CD8-positive, alpha-beta memory T cell (primary cell): ENCODE data around the gene ARHGEF28. TPM values are rescaled to one million over a fixed set of nuclear protein-coding genes. Genes with fewer than 3 reads are reported as not detected.

Source experiments
- CTCF ChIA-PET: fragments of 350-600 bp; sonication (Branson Sonifier 250); formaldehyde crosslinking; loops from one replicate; lab custom pipeline; 2021; ENCODE audit warnings: antibody characterized with exemption; lab: Charles Lee
- POLR2A ChIA-PET: fragments of 350-600 bp; sonication (Branson Sonifier 250); formaldehyde crosslinking; loops from one replicate; lab custom pipeline; 2021; ENCODE audit warnings: antibody characterized with exemption; lab: Charles Lee
- DNase-seq, 5 donors: peaks; one replicate each; pipeline versions ENCODE4 v3.0.0 to v3.0.0-alpha.2; 2020 to 2022; ENCODE audit warnings: mixed read lengths in 1 of 5
- H3K27ac ChIP-seq: one replicate; pipeline ENCODE4 v1.7.0; 2013; ENCODE audit warnings: low read depth, mild to moderate bottlenecking, low read length, moderate library complexity
- H3K27me3 ChIP-seq: 2 replicates; pipeline ENCODE4 v1.7.0; 2013; ENCODE audit warnings: low read length, mild to moderate bottlenecking; ENCODE audit not compliant: insufficient read depth, poor library complexity, severe bottlenecking
- H3K36me3 ChIP-seq: 2 replicates; pipeline ENCODE4 v1.7.0; 2013; ENCODE audit warnings: mild to moderate bottlenecking, low read length, moderate library complexity; ENCODE audit not compliant: insufficient read depth
- H3K4me1 ChIP-seq: 2 replicates; pipeline ENCODE4 v1.7.0; 2013; ENCODE audit warnings: mild to moderate bottlenecking, low read length, moderate library complexity; ENCODE audit not compliant: insufficient read depth
- H3K4me3 ChIP-seq: 2 replicates; pipeline ENCODE4 v1.7.0; 2013; ENCODE audit warnings: mild to moderate bottlenecking, low read length
- H3K9me3 ChIP-seq: 2 replicates; pipeline ENCODE4 v1.7.0; 2013; ENCODE audit warnings: mild to moderate bottlenecking, low read length
- H3K27ac Mint-ChIP-seq, 8 donors: one replicate each; pipeline ENCODE4 v1.8.0; 2020 to 2021; ENCODE audit warnings: mixed read lengths in 8 of 8, mild to moderate bottlenecking in 6 of 8, inconsistent platforms in 3 of 8, moderate library complexity in 3 of 8
- H3K27me3 Mint-ChIP-seq, 2 donors: one replicate each; pipeline ENCODE4 v1.8.0; 2020 to 2021; ENCODE audit warnings: mixed read lengths in 2 of 2, mild to moderate bottlenecking in 1 of 2, moderate library complexity in 1 of 2
- H3K36me3 Mint-ChIP-seq, 3 donors: one replicate each; pipeline ENCODE4 v1.8.0; 2020 to 2021; ENCODE audit warnings: mixed read lengths in 3 of 3, inconsistent platforms in 1 of 3, mild to moderate bottlenecking in 1 of 3
- H3K4me1 Mint-ChIP-seq, 3 donors: one replicate each; pipeline ENCODE4 v1.8.0; 2020 to 2021; ENCODE audit warnings: mixed read lengths in 3 of 3, inconsistent platforms in 1 of 3, mild to moderate bottlenecking in 1 of 3
- H3K4me3 Mint-ChIP-seq, 7 donors: one replicate each; pipeline ENCODE4 v1.8.0; 2020 to 2021; ENCODE audit warnings: mixed read lengths in 7 of 7, mild to moderate bottlenecking in 6 of 7, moderate library complexity in 4 of 7, inconsistent platforms in 2 of 7
- H3K9me3 Mint-ChIP-seq, 5 donors: one replicate each; pipeline ENCODE4 v1.8.0; 2020 to 2022; ENCODE audit warnings: mixed read lengths in 5 of 5, mild to moderate bottlenecking in 3 of 5, moderate library complexity in 2 of 5, inconsistent platforms in 1 of 5
- polyA plus RNA-seq: library from polyadenylated mRNA; unstranded; fragments of 300-500 nt; fragmentation: Illumina TruSeq; gene quantifications from one replicate; pipeline ENCODE4 v1.2.3, GENCODE V29; 2021
- total RNA-seq, 2 experiments: library from RNA; stranded (reverse); gene quantifications; one replicate each; pipeline ENCODE4 v1.2.3, GENCODE V29; 2021

ARHGEF28 gene
- total RNA-seq (under 1 TPM; 0.27 to 0.28 TPM), polyA plus RNA-seq (0.24 TPM)

- Histone ChIP-seq H3K27ac (no peak within 1 kb of the TSS), H3K27me3 (peaks cover 7% of the 10 kb centered on the region), H3K36me3 (no peaks in the 10 kb centered on the region), H3K4me1 (no peaks in the 10 kb centered on the region), H3K4me3 (peak within 1 kb of the TSS; percentile 34), H3K9me3 (no peaks in the 10 kb centered on the region)
- Mint-ChIP-seq H3K36me3 (no peaks in the 10 kb centered on the region), H3K4me3 (peak within 1 kb of the TSS; percentile 55 to 79 (median 74)), H3K27ac (peak within 1 kb of the TSS in 2 of 8 donors; percentile 22 to 26), H3K27me3 (peaks cover 14 to 55% of the 10 kb centered on the region in 2 donors), H3K9me3 (no peaks in the 10 kb centered on the region), H3K4me1 (peaks cover 3 to 12% (median 4%) of the 10 kb centered on the region in 3 donors)
- DNase-seq, result peak in 4 of 5 donors; percentile 9 to 51 (median 39)
- CTCF ChIA-PET, result no interaction called here
- POLR2A ChIA-PET, result no interaction called here
Observed at GRCh38 chr5:73625944-73626811, at the start of gene ARHGEF28. TSS of gene ARHGEF28 (plus strand) at chr5:73626196. CDS start at chr5:73684852, 58,656 bp downstream.

GRCh38 chr5:73582285-73583145 lies 43.5 kb upstream of the ARHGEF28 start:
- POLR2A ChIA-PET, result no interaction called here
- Mint-ChIP-seq H3K27ac (no peak overlapping the region), H3K36me3 (peaks cover 15 to 39% (median 29%) of the 10 kb centered on the region in 3 donors), H3K4me3 (no peak overlapping the region), H3K9me3 (no peaks in the 10 kb centered on the region), H3K4me1 (no peaks in the 10 kb centered on the region), H3K27me3 (no peaks in the 10 kb centered on the region)
- Histone ChIP-seq H3K9me3 (no peaks in the 10 kb centered on the region), H3K27me3 (no peaks in the 10 kb centered on the region), H3K36me3 (peaks cover 16% of the 10 kb centered on the region), H3K4me3 (no peak overlapping the region), H3K4me1 (no peaks in the 10 kb centered on the region), H3K27ac (no peak overlapping the region)
- DNase-seq, result no peak
- CTCF ChIA-PET, result interaction anchor here (1.6 kb wide), 1 partner anchor 9 kb away, joined by 7 read pairs; no protein-coding TSS in a partner anchor

- POLR2A ChIA-PET, result no interaction called here
- Histone ChIP-seq H3K4me1 (no peaks in the 10 kb centered on the region), H3K27me3 (no peaks in the 10 kb centered on the region), H3K36me3 (no peaks in the 10 kb centered on the region), H3K9me3 (no peaks in the 10 kb centered on the region), H3K4me3 (no peak overlapping the region), H3K27ac (no peak overlapping the region)
- CTCF ChIA-PET, result interaction anchor here (1.6 kb wide), 1 partner anchor 205 kb away, joined by 7 read pairs; no protein-coding TSS in a partner anchor
- no peak overlapping the region for H3K4me3 Mint-ChIP-seq
- peaks cover 0 to 2% (median 0%) of the 10 kb centered on the region in 3 donors for H3K36me3 Mint-ChIP-seq
- H3K27ac Mint-ChIP-seq, result no peak overlapping the region
- no peak for DNase-seq
- peaks cover 0 to 2% of the 10 kb centered on the region in 2 donors for H3K27me3 Mint-ChIP-seq
- H3K9me3 Mint-ChIP-seq, result no peaks in the 10 kb centered on the region
- no peaks in the 10 kb centered on the region for H3K4me1 Mint-ChIP-seq
Observed at GRCh38 chr5:73587923-73588322, 38.1 kb upstream of the ARHGEF28 start.

- POLR2A ChIA-PET, result no interaction called here
Observed at GRCh38 chr5:73591102-73591695, 34.8 kb upstream of the ARHGEF28 start.

GRCh38 chr5:73591698-73592501 lies 34.1 kb upstream of the ARHGEF28 start:
- H3K36me3 Mint-ChIP-seq, result no peaks in the 10 kb centered on the region
- H3K4me1 Mint-ChIP-seq, result no peaks in the 10 kb centered on the region
- no peak overlapping the region for H3K4me3 Mint-ChIP-seq
- Histone ChIP-seq H3K4me1 (no peaks in the 10 kb centered on the region), H3K9me3 (no peaks in the 10 kb centered on the region), H3K27me3 (no peaks in the 10 kb centered on the region), H3K36me3 (no peaks in the 10 kb centered on the region), H3K27ac (no peak overlapping the region), H3K4me3 (no peak overlapping the region)
- H3K27ac Mint-ChIP-seq, result no peak overlapping the region
- H3K27me3 Mint-ChIP-seq, result peaks cover 0 to 2% of the 10 kb centered on the region in 2 donors
- H3K9me3 Mint-ChIP-seq, result no peaks in the 10 kb centered on the region
- ChIA-PET CTCF (interaction anchor here (0.7 to 4.3 kb wide), 10 partner anchors 10 to 204 kb away, joined by 3 to 33 read pairs (median 7); partner anchors contain the start of genes ANKRA2 and UTP15), POLR2A (no interaction called here)
- DNase-seq, result no peak

More at GRCh38 chr5:73591102-73591695, 34.8 kb upstream of the ARHGEF28 start:
- peak; percentile 8 to 54 (median 47) for DNase-seq
- CTCF ChIA-PET, result interaction anchor here (0.7 to 4.3 kb wide), 14 partner anchors 9 to 1067 kb away, joined by 3 to 33 read pairs (median 6); partner anchors contain the start of genes ANKRA2 and UTP15
- H3K9me3 ChIP-seq, result no peaks in the 10 kb centered on the region
- H3K36me3 ChIP-seq, result no peaks in the 10 kb centered on the region
- Mint-ChIP-seq H3K4me1 (no peaks in the 10 kb centered on the region), H3K27me3 (peaks cover 0 to 2% of the 10 kb centered on the region in 2 donors), H3K4me3 (no peak overlapping the region), H3K27ac (no peak overlapping the region), H3K36me3 (no peaks in the 10 kb centered on the region), H3K9me3 (no peaks in the 10 kb centered on the region)
- no peak overlapping the region for H3K4me3 ChIP-seq
- H3K4me1 ChIP-seq, result no peaks in the 10 kb centered on the region
- H3K27ac ChIP-seq, result no peak overlapping the region
- H3K27me3 ChIP-seq, result no peaks in the 10 kb centered on the region

- H3K36me3 Mint-ChIP-seq, result no peaks in the 10 kb centered on the region
- Histone ChIP-seq H3K4me1 (no peaks in the 10 kb centered on the region), H3K36me3 (no peaks in the 10 kb centered on the region), H3K27ac (no peak overlapping the region), H3K4me3 (no peak overlapping the region), H3K27me3 (no peaks in the 10 kb centered on the region), H3K9me3 (no peaks in the 10 kb centered on the region)
- H3K27me3 Mint-ChIP-seq, result peaks cover 0 to 2% of the 10 kb centered on the region in 2 donors
- CTCF ChIA-PET, result interaction anchor here (0.9 to 4.3 kb wide), 3 partner anchors 18 to 200 kb away, joined by 3 to 33 read pairs (median 9); no protein-coding TSS in a partner anchor
- H3K4me1 Mint-ChIP-seq, result no peaks in the 10 kb centered on the region
- DNase-seq, result no peak
- POLR2A ChIA-PET, result no interaction called here
- H3K27ac Mint-ChIP-seq, result peak overlapping the region in 1 of 8 donors; percentile 12
- no peaks in the 10 kb centered on the region for H3K9me3 Mint-ChIP-seq
- no peak overlapping the region for H3K4me3 Mint-ChIP-seq
Observed at GRCh38 chr5:73592551-73592950, 33.4 kb upstream of the ARHGEF28 start.
